HepG2 (cell line): ENCODE measurements around the gene NEK8. TPM values are rescaled to one million over a fixed set of nuclear protein-coding genes. Genes with fewer than 3 reads are reported as not detected.

ENCODE experiments used
- SIX4 ChIP-seq: sonication (generic); formaldehyde crosslinking; IDR thresholded peaks from 2 replicates; pipeline ENCODE4 v1.4.0; 2020; ENCODE audit warnings: missing genetic modification reagents
- SMAD1 ChIP-seq: sonication (generic); formaldehyde crosslinking; IDR thresholded peaks from 2 replicates; pipeline ENCODE4 v1.4.0; 2020; ENCODE audit warnings: missing genetic modification reagents, low read depth, mild to moderate bottlenecking, borderline replicate concordance
- SP140L ChIP-seq: sonication (generic); formaldehyde crosslinking; IDR thresholded peaks from 2 replicates; pipeline ENCODE4 v1.4.0; 2020; ENCODE audit warnings: missing genetic modification reagents, borderline replicate concordance
- TCF12 ChIP-seq, 2 experiments: fragments of 450-650 bp in 1 of 2; sonication (generic) in 1 of 2; formaldehyde crosslinking in 1 of 2; IDR thresholded peaks; 2 replicates each; pipeline versions ENCODE4 v1.6.1 to v1.8.0; 2017 to 2022; ENCODE audit warnings: antibody characterized with exemption in 1 of 2, mild to moderate bottlenecking in 1 of 2, missing genetic modification reagents in 1 of 2, moderate library complexity in 1 of 2
- ZMYM2 ChIP-seq: sonication (generic); formaldehyde crosslinking; IDR thresholded peaks from 2 replicates; pipeline ENCODE4 v1.8.0; 2022; ENCODE audit warnings: mild to moderate bottlenecking, missing genetic modification reagents
- ZNF557 ChIP-seq: sonication (generic); formaldehyde crosslinking; IDR thresholded peaks from 2 replicates; pipeline ENCODE4 v1.4.0; 2020; ENCODE audit warnings: missing genetic modification reagents
- ZNF605 ChIP-seq: sonication (generic); formaldehyde crosslinking; IDR thresholded peaks from 2 replicates; pipeline ENCODE4 v1.8.0; 2022; ENCODE audit warnings: mild to moderate bottlenecking, missing genetic modification reagents
- ZNF670 ChIP-seq: sonication (generic); formaldehyde crosslinking; IDR thresholded peaks from 2 replicates; pipeline ENCODE4 v1.8.0; 2022; ENCODE audit warnings: mild to moderate bottlenecking, missing genetic modification reagents, borderline replicate concordance
- ZNF749 ChIP-seq: sonication (generic); formaldehyde crosslinking; IDR thresholded peaks from 2 replicates; pipeline ENCODE4 v1.8.0; 2022; ENCODE audit warnings: mild to moderate bottlenecking, missing genetic modification reagents, moderate library complexity, borderline replicate concordance
- polyA plus RNA-seq, 8 experiments: library from polyadenylated mRNA; depleted of rRNA in 3 of 8; stranded (reverse) in 7 of 8; unstranded in 1 of 8; fragments of >200 nt; fragmentation: Illumina TruSeq in 4 of 8; extraction: Trizol in 4 of 8; gene quantifications; 2 replicates each; pipeline versions ENCODE4 v1.2.1 to v1.2.3, GENCODE V29; 2011 to 2016; ENCODE audit warnings: low read depth in 4 of 8, missing spikeins in 1 of 8, mixed read lengths in 1 of 8; ENCODE audit not compliant: insufficient read depth in 1 of 8
- total RNA-seq, 5 experiments: library from RNA; depleted of rRNA; stranded (reverse); fragments of >200 nt; fragmentation: Illumina TruSeq; extraction: Trizol; gene quantifications; 2 replicates each; pipeline ENCODE4 v1.2.3, GENCODE V29; 2016; ENCODE audit warnings: low read depth in 1 of 5
- TF ChIP-seq, protein P1 (sequence below): sonication (generic); formaldehyde crosslinking; IDR thresholded peaks from 2 replicates; pipeline ENCODE4 v1.4.0; 2020; ENCODE audit warnings: mild to moderate bottlenecking, missing genetic modification reagents
- TF ChIP-seq, protein P2 (sequence below): sonication (generic); formaldehyde crosslinking; IDR thresholded peaks from 2 replicates; pipeline ENCODE4 v1.8.0; 2022; ENCODE audit warnings: missing genetic modification reagents, mild to moderate bottlenecking, borderline replicate concordance
- TF ChIP-seq, protein P3 (sequence below): sonication (generic); formaldehyde crosslinking; IDR thresholded peaks from 2 replicates; pipeline ENCODE4 v1.5.1; 2020; ENCODE audit warnings: mild to moderate bottlenecking, missing genetic modification reagents, moderate library complexity
- TF ChIP-seq, protein P4 (sequence below): fragments of 450-650 bp; IDR thresholded peaks from 2 replicates; pipeline ENCODE4 v1.6.1; 2017

NEK8 gene
- total and polyA plus RNA-seq, 2 of the 13 experiments (the other 11 are each of a cell fraction or from before 2014, with no cell fraction given), result 5.8 to 13.5 TPM

DNA sequence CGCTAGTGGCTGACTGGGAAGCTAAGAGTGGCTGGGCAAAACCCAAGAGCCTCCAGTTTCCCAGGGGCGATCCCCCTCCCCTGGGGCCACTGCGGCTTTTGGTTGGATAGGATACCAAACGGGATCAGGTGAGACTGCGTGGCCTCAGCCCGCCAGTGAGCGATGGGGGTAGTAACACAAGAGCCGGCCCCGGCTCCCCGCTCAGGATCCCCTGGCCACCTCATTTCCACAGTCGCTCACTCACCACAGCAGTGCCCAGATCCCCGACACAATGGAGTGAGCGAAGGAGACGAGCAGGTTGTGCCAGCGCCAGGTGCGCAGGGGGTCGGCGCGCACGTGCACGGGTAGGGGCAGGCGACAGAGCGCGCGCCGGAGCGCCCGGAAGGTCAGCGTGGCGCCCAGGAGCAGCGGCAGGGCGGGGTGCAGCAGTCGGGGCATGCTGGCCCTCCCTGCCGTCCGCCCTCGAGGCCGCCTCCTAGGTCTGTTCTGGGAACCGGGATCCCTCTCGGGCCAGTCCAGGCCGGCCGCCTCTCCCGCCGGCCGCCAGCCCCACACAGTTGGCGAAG lies 2.8 kb upstream of the NEK8 start (continued):
- TF ChIP-seq, protein P1, sequence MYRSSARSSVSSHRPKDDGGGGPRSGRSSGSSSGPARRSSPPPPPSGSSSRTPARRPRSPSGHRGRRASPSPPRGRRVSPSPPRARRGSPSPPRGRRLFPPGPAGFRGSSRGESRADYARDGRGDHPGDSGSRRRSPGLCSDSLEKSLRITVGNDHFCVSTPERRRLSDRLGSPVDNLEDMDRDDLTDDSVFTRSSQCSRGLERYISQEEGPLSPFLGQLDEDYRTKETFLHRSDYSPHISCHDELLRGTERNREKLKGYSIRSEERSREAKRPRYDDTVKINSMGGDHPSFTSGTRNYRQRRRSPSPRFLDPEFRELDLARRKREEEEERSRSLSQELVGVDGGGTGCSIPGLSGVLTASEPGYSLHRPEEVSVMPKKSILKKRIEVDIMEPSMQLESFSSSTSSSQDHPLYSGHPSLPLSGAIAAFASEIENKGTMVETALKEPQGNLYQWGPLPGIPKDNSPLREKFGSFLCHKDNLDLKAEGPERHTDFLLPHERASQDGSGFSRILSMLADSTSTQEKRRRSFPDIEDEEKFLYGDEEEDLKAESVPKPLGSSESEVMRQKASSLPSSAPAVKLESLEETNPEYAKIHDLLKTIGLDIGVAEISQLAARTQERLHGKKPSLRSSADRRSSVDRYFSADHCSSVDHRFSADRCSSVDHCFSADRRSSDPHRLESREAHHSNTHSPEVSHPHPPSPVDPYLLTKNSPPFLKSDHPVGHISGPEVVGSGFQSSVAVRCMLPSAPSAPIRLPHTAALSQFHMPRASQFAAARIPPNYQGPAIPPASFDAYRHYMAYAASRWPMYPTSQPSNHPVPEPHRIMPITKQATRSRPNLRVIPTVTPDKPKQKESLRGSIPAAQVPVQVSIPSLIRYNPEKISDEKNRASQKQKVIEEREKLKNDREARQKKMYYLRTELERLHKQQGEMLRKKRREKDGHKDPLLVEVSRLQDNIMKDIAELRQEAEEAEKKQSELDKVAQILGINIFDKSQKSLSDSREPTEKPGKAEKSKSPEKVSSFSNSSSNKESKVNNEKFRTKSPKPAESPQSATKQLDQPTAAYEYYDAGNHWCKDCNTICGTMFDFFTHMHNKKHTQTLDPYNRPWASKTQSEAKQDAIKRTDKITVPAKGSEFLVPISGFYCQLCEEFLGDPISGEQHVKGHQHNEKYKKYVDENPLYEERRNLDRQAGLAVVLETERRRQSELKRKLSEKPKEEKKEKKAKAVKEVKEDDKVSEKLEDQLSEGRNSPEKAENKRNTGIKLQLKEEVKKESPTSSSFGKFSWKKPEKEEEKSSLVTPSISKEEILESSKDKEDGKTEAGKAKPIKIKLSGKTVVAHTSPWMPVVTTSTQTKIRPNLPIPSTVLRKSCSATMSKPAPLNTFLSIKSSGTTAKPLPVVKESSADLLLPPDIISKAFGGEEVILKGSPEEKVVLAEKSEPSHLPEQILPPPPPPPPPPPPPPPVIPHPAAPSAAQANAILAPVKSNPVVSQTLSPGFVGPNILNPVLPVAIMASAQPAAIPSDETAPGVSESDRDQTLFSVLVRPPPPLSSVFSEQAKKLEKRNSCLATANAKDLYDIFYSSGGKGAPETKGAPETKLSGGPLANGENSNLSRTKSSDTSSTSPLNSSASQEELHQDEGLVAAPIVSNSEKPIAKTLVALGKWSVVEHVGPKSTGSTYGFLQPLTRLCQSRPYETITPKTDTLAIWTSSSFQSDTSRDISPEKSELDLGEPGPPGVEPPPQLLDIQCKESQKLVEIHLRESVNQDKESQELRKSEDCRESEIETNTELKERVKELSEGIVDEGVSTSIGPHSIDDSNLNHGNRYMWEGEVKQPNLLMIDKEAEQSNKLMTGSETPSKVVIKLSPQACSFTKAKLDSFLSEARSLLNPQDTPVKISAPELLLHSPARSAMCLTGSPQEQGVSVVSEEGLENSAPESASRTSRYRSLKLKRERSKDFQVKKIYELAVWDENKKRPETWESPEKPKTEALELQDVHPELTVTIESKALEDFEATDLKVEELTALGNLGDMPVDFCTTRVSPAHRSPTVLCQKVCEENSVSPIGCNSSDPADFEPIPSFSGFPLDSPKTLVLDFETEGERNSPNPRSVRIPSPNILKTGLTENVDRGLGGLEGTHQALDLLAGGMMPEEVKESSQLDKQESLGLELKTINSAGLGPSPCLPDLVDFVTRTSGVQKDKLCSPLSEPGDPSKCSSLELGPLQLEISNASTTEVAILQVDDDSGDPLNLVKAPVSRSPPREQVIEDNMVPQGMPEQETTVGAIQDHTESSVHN (CRISPR knock-in tag), result peak; percentile 68; the same call in 1 of the 2 replicates
- TF ChIP-seq TCF12 (IDR thresholded peaks at IDR 0.05), result no peak
- TF ChIP-seq TCF12 (CRISPR knock-in tag; IDR thresholded peaks at IDR 0.05), result 0 out of 2 replicates have a peak, but pooled peaks have one; percentile 29
- TF ChIP-seq, protein P2, sequence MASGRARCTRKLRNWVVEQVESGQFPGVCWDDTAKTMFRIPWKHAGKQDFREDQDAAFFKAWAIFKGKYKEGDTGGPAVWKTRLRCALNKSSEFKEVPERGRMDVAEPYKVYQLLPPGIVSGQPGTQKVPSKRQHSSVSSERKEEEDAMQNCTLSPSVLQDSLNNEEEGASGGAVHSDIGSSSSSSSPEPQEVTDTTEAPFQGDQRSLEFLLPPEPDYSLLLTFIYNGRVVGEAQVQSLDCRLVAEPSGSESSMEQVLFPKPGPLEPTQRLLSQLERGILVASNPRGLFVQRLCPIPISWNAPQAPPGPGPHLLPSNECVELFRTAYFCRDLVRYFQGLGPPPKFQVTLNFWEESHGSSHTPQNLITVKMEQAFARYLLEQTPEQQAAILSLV (CRISPR knock-in tag), result peak; percentile 92
- TF ChIP-seq ZMYM2 (CRISPR knock-in tag), result no peak
- TF ChIP-seq SIX4 (CRISPR knock-in tag), result 0 out of 2 replicates have a peak, but pooled peaks have one; percentile 16
- TF ChIP-seq, protein P3, sequence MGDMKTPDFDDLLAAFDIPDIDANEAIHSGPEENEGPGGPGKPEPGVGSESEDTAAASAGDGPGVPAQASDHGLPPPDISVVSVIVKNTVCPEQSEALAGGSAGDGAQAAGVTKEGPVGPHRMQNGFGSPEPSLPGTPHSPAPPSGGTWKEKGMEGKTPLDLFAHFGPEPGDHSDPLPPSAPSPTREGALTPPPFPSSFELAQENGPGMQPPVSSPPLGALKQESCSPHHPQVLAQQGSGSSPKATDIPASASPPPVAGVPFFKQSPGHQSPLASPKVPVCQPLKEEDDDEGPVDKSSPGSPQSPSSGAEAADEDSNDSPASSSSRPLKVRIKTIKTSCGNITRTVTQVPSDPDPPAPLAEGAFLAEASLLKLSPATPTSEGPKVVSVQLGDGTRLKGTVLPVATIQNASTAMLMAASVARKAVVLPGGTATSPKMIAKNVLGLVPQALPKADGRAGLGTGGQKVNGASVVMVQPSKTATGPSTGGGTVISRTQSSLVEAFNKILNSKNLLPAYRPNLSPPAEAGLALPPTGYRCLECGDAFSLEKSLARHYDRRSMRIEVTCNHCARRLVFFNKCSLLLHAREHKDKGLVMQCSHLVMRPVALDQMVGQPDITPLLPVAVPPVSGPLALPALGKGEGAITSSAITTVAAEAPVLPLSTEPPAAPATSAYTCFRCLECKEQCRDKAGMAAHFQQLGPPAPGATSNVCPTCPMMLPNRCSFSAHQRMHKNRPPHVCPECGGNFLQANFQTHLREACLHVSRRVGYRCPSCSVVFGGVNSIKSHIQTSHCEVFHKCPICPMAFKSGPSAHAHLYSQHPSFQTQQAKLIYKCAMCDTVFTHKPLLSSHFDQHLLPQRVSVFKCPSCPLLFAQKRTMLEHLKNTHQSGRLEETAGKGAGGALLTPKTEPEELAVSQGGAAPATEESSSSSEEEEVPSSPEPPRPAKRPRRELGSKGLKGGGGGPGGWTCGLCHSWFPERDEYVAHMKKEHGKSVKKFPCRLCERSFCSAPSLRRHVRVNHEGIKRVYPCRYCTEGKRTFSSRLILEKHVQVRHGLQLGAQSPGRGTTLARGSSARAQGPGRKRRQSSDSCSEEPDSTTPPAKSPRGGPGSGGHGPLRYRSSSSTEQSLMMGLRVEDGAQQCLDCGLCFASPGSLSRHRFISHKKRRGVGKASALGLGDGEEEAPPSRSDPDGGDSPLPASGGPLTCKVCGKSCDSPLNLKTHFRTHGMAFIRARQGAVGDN, result peak; percentile 93
- TF ChIP-seq ZNF670 (CRISPR knock-in tag), result peak; percentile 44; the same call in 1 of the 2 replicates
- TF ChIP-seq ZNF557 (CRISPR knock-in tag), result no peak
- TF ChIP-seq SP140L (CRISPR knock-in tag), result 0 out of 2 replicates have a peak, but pooled peaks have one; percentile 22
- TF ChIP-seq, protein P4, sequence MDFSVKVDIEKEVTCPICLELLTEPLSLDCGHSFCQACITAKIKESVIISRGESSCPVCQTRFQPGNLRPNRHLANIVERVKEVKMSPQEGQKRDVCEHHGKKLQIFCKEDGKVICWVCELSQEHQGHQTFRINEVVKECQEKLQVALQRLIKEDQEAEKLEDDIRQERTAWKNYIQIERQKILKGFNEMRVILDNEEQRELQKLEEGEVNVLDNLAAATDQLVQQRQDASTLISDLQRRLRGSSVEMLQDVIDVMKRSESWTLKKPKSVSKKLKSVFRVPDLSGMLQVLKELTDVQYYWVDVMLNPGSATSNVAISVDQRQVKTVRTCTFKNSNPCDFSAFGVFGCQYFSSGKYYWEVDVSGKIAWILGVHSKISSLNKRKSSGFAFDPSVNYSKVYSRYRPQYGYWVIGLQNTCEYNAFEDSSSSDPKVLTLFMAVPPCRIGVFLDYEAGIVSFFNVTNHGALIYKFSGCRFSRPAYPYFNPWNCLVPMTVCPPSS, result no peak
- 0 out of 2 replicates have a peak, but pooled peaks have one; percentile 66 for TF ChIP-seq ZNF605 (CRISPR knock-in tag)
- peak; percentile 94; the same call in 1 of the 2 replicates for TF ChIP-seq SMAD1
- no peak for TF ChIP-seq ZNF749
